ENCODE measurements around the gene TMEM140.

TMEM140 gene

DNA sequence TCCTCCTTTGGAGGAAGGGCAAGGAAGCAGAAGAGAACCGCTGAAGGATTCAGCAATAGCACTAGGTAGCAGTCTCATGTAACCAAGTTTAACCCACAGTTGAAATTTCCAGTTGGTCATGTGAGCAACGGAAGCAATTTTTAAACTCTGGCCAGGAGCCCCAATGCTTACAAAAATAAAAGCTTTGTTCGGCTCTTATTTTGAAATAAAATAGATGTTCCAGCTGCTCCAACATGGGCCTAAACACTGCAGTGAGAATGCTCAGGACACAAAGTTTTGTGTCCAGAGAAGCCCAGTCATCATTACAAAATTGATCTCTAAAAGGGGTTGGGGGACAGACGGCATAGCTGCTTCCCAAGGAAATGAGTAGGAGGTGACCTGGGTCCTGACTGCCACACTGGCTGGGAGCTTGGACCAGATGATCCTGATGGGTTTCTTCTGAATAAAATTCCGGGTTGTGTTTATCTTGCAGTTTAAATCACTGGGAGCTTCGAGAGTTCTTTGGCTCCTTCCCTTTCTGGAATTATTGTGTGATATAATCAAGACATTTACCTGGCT lies 452 bp upstream of the TMEM140 start:
- Histone ChIP-seq H3K27me3 (ENCODE audit: low read depth) (no peaks in the 10 kb centered on the region), H3K4me1 (no peaks in the 10 kb centered on the region), H3K9me3 (no peaks in the 10 kb centered on the region), H3K4me3 (no peak overlapping the region), H3K36me3 (replicated peaks) (no peaks in the 10 kb centered on the region)
- in situ Hi-C loops (cut with MboI; ENCODE audit: low sequenced_read_pairs), result no loop called here
- no peak for DNase-seq (ENCODE audit: low spot score in 2 of 2)

DNA sequence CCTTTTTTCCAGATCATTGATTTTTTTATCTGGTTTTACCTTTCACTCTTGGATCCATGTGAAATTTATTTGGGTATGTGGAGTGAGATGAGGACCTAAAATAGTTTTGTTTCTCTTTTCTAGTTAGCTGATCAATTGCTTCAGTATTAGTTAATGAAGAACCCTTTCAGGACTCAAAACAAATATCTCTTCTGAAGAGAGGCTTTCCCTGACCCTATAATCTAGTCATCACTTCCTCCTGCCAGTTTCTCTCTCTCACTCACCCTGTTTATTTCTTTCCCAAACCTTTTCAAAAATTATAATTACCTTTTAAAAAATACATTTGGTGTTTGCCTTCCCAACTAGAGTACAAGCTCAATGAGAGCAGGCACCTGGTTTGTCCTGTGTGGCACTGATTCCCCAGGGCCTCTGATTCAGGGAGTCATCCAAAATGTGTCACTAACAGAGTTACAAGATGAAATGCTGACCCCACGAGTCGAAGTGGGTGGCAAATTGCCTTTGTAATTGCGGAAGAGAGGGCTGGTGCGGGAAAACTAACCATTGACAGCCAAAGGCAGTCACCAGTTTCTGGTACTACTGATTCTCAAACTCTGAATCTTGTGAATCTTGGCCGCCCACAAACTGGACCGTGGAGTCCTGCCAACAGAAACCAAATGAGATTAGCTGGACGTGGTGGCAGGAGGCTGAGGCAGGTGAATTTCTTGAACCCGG lies 2.4 kb downstream of the TMEM140 start:
- H3K4me3 ChIP-seq, result no peak overlapping the region
- in situ Hi-C loops (cut with MboI; ENCODE audit: low sequenced_read_pairs), result loop anchor here (25.0 kb wide), 1 partner anchor 163 kb away; the partner anchor contains the start of gene AGBL3
- DNase-seq (ENCODE audit: low spot score in 2 of 2), result no peak

DNA sequence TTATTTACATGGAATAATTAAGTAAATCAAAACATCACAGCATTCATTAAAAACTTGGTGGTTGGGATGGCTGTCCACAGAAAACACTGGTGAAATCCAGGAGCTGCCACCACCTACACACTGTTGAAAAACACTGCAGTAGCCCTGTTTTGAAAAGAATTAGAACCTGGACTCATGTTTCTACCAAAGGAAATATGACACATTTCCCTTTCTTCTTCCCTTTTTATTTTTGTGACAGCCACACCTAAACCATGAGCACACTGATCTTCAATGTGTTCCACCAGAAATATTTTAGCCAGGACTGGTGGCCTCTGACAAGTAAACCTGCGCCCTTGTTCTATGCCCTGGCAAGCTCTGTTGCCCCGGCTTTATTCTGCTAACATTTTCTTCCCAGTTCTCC lies 3.3 kb downstream of the TMEM140 start:
- Histone ChIP-seq H3K9me3 (no peaks in the 10 kb centered on the region; the same call in 1 of the 2 replicates), H3K4me1 (no peaks in the 10 kb centered on the region), H3K36me3 (replicated peaks) (no peaks in the 10 kb centered on the region), H3K4me3 (no peak overlapping the region), H3K27me3 (ENCODE audit: low read depth) (no peaks in the 10 kb centered on the region)
- in situ Hi-C loops (cut with MboI; ENCODE audit: low sequenced_read_pairs), result loop anchor here (25.0 kb wide), 1 partner anchor 164 kb away; the partner anchor contains the start of gene AGBL3
- no peak for DNase-seq (ENCODE audit: low spot score in 2 of 2)

More for the DNA sequence above, 2.4 kb downstream of the TMEM140 start:
- no peaks in the 10 kb centered on the region; the same call in 1 of the 2 replicates for H3K9me3 ChIP-seq
- no peaks in the 10 kb centered on the region for H3K36me3 ChIP-seq (replicated peaks)
- H3K4me1 ChIP-seq, result no peaks in the 10 kb centered on the region
- H3K27me3 ChIP-seq (ENCODE audit: low read depth), result no peaks in the 10 kb centered on the region

DNA sequence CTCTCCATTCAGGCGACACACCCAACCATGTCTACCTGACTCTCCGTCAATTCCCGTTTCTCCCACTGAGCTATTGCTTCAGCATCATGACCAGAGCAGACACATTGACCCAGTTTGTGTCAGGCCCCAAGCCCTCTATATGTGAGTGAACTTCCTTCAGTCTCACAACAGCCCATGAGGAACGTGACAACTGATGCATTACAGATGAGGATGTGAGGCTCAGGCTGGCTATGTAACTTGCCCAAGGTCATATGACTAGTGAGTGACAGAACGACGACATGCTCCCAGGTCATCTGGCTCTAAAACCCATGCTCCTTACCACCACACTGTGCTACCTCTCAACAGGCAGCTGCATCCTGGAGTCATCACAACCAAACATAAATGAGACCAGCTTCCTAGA lies 3.7 kb downstream of the TMEM140 start:
- no peaks in the 10 kb centered on the region; the same call in 1 of the 2 replicates for H3K9me3 ChIP-seq
- H3K36me3 ChIP-seq (replicated peaks), result no peaks in the 10 kb centered on the region
- in situ Hi-C loops (cut with MboI; ENCODE audit: low sequenced_read_pairs), result loop anchor here (25.0 kb wide), 1 partner anchor 164 kb away; the partner anchor contains the start of gene AGBL3
- H3K4me3 ChIP-seq, result no peak overlapping the region
- no peaks in the 10 kb centered on the region for H3K27me3 ChIP-seq (ENCODE audit: low read depth)
- DNase-seq (ENCODE audit: low spot score in 2 of 2), result no peak
- H3K4me1 ChIP-seq, result no peaks in the 10 kb centered on the region

DNA sequence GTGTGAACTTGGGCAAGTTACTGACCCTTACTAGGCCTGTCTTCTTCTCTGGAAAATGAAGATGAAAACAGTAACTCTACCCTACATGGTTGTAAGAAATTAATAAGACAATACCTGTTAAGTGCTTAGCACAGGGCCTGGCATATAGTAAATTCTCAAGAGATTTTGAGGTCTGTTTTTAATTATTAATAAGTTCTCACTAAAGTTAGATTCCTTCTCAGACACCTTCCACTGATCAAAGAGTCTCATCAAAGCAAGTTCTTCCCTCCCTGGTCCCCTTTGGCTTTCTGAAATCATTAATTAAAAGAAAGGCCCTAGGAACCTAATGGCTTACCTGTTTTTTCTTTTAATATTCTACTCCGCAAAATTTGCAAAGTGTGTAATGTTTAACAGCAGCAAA lies 4.6 kb downstream of the TMEM140 start:
- Histone ChIP-seq H3K36me3 (replicated peaks) (no peaks in the 10 kb centered on the region), H3K4me3 (no peak overlapping the region), H3K4me1 (no peaks in the 10 kb centered on the region), H3K9me3 (no peaks in the 10 kb centered on the region; the same call in 1 of the 2 replicates), H3K27me3 (ENCODE audit: low read depth) (no peaks in the 10 kb centered on the region)
- in situ Hi-C loops (cut with MboI; ENCODE audit: low sequenced_read_pairs), result loop anchor here (25.0 kb wide), 1 partner anchor 165 kb away; the partner anchor contains the start of gene AGBL3
- DNase-seq (ENCODE audit: low spot score in 2 of 2), result no peak

DNA sequence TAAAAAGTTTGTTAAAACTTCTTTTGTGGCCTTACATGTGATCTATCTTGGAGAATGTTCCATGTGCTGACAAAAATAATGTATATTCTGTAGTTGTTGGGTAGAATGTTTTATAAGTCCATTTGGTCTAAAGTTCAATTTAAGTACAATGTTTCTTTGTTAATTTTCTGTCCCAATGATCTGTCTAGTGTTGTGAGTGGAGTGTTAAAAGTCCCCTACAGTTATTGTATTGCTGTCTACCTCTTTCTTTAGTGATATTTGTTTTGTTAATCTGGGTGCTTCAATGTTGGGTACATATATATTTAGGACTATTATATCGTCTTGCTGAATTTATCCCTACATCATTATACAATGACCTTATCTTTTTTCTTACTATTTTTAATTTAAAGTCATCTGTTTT lies 6.9 kb downstream of the TMEM140 start:
- H3K36me3 ChIP-seq (replicated peaks), result no peaks in the 10 kb centered on the region
- no peak for DNase-seq (ENCODE audit: low spot score in 2 of 2)
- H3K27me3 ChIP-seq (ENCODE audit: low read depth), result no peaks in the 10 kb centered on the region
- H3K4me3 ChIP-seq, result no peak overlapping the region
- in situ Hi-C loops (cut with MboI; ENCODE audit: low sequenced_read_pairs), result loop anchor here (25.0 kb wide), 1 partner anchor 167 kb away; the partner anchor contains the start of gene AGBL3
- no peaks in the 10 kb centered on the region for H3K4me1 ChIP-seq
- H3K9me3 ChIP-seq, result no peaks in the 10 kb centered on the region; the same call in 1 of the 2 replicates

DNA sequence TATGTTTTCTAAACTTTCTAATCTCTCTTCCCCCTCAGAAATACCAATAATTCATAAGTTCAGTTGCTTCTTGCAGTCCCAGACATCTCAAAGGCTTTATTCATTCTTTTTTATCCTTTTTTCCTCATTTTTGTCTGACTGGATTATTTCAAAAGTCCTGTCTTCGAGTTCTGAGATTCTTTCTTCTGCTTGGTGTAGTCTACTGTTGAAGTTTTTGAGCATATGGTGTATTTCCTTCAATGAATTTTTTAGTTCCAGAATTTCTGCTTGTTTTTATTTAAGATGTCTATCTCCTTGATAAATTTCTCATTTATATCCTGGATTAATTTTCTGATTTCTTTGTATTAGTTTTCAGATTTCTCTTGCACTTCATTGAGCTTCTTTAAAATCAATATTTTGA lies 8.4 kb downstream of the TMEM140 start:
- H3K27me3 ChIP-seq (ENCODE audit: low read depth), result no peaks in the 10 kb centered on the region
- no peak for DNase-seq (ENCODE audit: low spot score in 2 of 2)
- in situ Hi-C loops (cut with MboI; ENCODE audit: low sequenced_read_pairs), result loop anchor here (25.0 kb wide), 1 partner anchor 169 kb away; the partner anchor contains the start of gene AGBL3
- no peaks in the 10 kb centered on the region; the same call in 1 of the 2 replicates for H3K4me1 ChIP-seq
- H3K9me3 ChIP-seq, result no peaks in the 10 kb centered on the region; the same call in 1 of the 2 replicates
- H3K36me3 ChIP-seq (replicated peaks), result no peaks in the 10 kb centered on the region; the same call in 1 of the 2 replicates
- no peak overlapping the region for H3K4me3 ChIP-seq

DNA sequence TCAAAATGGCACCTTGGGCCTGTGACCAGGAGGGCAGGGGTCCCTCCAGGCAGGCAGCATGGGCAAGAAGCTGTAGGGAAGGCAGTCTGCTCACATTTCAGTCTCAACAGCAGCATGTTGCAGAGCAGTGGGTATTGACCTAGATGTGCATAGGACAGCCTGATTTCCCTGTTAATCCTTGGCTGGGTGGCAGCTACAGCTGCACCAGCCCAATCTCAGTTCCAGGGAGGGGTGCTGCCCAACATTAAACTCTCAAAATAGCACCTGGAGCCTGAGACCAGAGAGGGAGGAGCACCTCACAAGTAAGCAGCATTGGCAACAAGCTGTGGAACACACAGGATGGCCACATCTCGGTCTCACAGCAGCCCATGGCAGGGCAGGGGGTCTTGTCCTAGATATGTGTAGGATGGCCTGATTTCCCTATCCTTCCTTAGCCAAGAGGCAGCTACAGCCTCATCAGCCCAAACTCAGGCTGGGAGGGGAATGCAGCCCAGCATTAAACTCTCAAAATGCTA lies 10.3 kb downstream of the TMEM140 start:
- H3K36me3 ChIP-seq (replicated peaks), result no peaks in the 10 kb centered on the region; the same call in 1 of the 2 replicates
- H3K4me1 ChIP-seq, result no peaks in the 10 kb centered on the region; the same call in 1 of the 2 replicates
- no peak for DNase-seq (ENCODE audit: low spot score in 2 of 2)
- peaks cover 6% of the 10 kb centered on the region; the same call in 1 of the 2 replicates for H3K9me3 ChIP-seq
- no peak overlapping the region for H3K4me3 ChIP-seq
- in situ Hi-C loops (cut with MboI; ENCODE audit: low sequenced_read_pairs), result loop anchor here (25.0 kb wide), 1 partner anchor 171 kb away; the partner anchor contains the start of gene AGBL3
- H3K27me3 ChIP-seq (ENCODE audit: low read depth), result no peaks in the 10 kb centered on the region

DNA sequence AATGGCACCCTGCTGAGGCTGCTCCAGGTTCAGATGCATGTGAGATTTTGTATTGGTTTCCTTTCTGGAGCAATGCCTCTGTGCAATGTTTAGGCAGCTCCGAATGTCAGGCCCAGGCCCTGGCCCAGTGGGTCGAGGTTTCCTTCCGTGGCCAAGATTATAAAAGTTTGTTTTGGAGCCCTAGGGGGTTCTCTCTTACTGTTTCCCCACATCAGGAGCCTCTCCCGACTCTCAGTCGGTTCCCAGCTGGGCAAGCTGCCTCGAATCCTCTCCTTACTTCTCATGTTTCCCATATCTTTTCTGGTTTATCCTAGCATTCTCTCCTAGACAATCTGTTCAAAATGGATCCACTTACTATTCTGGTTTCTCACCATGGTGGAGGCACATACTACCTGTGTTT lies 11.0 kb downstream of the TMEM140 start:
- H3K4me1 ChIP-seq, result no peaks in the 10 kb centered on the region; the same call in 1 of the 2 replicates
- peaks cover 3% of the 10 kb centered on the region; the same call in 1 of the 2 replicates for H3K36me3 ChIP-seq (replicated peaks)
- H3K4me3 ChIP-seq, result no peak overlapping the region
- in situ Hi-C loops (cut with MboI; ENCODE audit: low sequenced_read_pairs), result loop anchor here (25.0 kb wide), 1 partner anchor 172 kb away; the partner anchor contains the start of gene AGBL3
- peaks cover 6% of the 10 kb centered on the region; the same call in 1 of the 2 replicates for H3K9me3 ChIP-seq
- no peaks in the 10 kb centered on the region for H3K27me3 ChIP-seq (ENCODE audit: low read depth)
- DNase-seq (ENCODE audit: low spot score in 2 of 2), result no peak

DNA sequence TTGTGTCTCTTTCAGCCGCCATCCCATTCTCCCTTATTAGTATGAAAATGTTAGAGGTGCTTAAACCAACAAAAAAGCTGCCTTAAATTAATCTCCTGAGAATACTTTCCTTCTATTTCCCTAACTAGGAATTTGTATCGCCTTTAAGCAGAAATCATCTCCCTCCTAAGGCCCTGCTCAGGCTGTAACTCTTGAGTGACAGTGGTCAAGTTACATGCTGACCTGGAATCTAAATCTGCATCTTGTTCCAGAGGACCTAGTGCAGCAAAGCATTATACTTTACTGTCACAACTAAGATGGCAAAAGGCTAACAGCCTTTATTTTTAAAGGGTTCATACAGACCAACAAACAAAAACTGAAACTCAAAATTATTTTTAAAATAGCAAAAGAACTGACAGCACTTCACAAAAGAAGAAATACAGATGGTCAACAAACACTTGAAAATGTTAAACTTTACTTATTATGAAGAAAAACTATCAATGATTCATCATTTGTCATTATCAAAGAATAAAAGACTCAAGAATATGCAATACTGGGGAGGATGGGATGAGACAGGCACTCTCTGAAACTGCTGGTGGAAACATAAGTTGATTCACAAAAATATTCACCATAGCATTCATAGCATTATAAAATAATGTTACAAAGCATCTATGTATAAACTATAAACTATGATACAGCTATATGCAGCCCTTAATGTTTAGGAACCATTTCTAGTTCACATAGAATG lies 11.7 kb downstream of the TMEM140 start:
- peaks cover 6% of the 10 kb centered on the region; the same call in 1 of the 2 replicates for H3K9me3 ChIP-seq
- H3K36me3 ChIP-seq (replicated peaks), result peaks cover 9% of the 10 kb centered on the region; the same call in 1 of the 2 replicates
- DNase-seq (ENCODE audit: low spot score in 2 of 2), result no peak
- H3K4me1 ChIP-seq, result no peaks in the 10 kb centered on the region; the same call in 1 of the 2 replicates
- no peak overlapping the region for H3K4me3 ChIP-seq
- in situ Hi-C loops (cut with MboI; ENCODE audit: low sequenced_read_pairs), result loop anchor here (25.0 kb wide), 1 partner anchor 172 kb away; the partner anchor contains the start of gene AGBL3
- H3K27me3 ChIP-seq (ENCODE audit: low read depth), result no peaks in the 10 kb centered on the region

DNA sequence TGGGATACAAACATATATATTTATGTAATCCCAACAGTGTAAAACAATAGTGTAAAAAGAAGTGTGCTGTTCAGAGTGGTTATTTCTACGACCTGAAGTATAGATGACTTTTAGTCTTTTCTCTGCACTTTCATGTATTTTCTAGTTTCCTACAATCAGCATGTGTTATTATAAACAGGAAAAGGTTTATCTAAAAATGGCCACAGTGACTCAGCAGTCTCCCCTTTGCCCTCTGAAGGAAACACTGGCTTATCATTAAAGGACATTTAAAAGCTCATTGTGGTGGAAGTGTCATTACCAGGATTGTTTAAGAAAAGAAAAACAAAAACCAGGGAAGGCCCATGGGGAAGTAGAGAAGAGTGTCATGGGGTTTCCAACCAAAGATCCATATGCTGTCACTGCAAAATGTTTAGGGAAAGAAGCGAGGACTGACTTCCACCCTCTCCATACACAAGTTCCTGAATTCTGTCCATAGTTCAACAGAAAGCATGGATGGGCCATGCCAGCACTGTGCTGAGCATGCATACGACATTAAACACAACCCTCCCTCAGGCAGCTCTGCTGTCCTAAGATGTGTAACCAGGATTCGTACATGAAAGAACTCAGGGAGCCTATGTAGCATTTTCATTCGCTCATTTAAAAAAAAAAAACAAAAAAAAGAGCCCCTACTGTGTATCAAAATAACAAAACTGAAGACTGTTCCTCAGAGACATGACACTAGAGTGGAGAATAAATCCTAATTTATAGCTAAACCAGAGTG lies 12.4 kb downstream of the TMEM140 start:
- in situ Hi-C loops (cut with MboI; ENCODE audit: low sequenced_read_pairs), result loop anchor here (25.0 kb wide), 1 partner anchor 173 kb away; the partner anchor contains the start of gene AGBL3
- no peak for DNase-seq (ENCODE audit: low spot score in 2 of 2)
- Histone ChIP-seq H3K4me3 (no peak overlapping the region), H3K36me3 (replicated peaks) (peaks cover 17% of the 10 kb centered on the region), H3K4me1 (no peaks in the 10 kb centered on the region; the same call in 1 of the 2 replicates), H3K27me3 (ENCODE audit: low read depth) (no peaks in the 10 kb centered on the region), H3K9me3 (0 out of 2 replicates have a peak, but pooled peaks cover 6% of the 10 kb centered on the region)

DNA sequence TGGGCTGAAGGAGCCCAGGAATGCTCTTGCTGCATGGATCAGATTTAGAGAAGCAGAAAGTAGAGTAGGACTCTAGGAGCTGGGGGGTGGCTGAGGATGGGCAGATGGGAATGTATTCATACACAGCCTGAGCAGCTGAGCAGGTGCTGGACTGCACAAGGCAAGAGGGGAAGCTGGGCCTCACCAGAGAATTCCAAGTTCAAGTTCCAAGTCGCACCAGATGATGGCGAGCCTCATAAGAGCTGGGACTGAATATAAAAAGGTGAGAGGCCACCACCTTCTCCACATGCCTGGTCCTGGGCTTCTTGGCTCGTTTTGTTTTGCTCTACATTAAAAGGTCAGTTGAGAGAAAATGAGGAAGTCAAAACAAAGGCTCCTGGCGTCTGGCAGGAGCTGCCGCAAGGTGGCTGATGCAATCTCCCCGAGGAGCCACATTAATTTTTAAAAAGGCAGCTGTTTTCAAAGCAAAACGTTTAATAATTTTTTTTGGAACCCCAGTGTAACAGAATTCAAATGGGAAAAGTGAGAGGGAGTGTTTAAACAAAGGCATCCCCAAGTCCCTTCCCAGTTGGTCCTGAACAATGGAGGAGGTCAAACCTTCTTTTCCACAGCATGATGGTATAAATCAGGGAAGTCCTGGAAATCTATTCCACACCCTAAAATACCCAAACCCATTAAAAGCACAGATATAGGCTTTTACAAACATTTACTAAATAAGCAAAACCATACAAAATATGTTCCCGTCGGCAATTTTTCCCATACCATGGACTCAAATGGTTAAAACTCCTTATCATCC lies 13.2 kb downstream of the TMEM140 start:
- no peaks in the 10 kb centered on the region; the same call in 1 of the 2 replicates for H3K4me1 ChIP-seq
- in situ Hi-C loops (cut with MboI; ENCODE audit: low sequenced_read_pairs), result loop anchor here (25.0 kb wide), 1 partner anchor 174 kb away; the partner anchor contains the start of gene AGBL3
- H3K4me3 ChIP-seq, result no peak overlapping the region
- DNase-seq (ENCODE audit: low spot score in 2 of 2), result no peak
- 0 out of 2 replicates have a peak, but pooled peaks cover 6% of the 10 kb centered on the region for H3K9me3 ChIP-seq
- H3K27me3 ChIP-seq (ENCODE audit: low read depth), result no peaks in the 10 kb centered on the region
- peaks cover 24% of the 10 kb centered on the region for H3K36me3 ChIP-seq (replicated peaks)
